ENCODE data around the gene SORCS2. TPM values are rescaled to one million over a fixed set of nuclear protein-coding genes. Genes with fewer than 3 reads are reported as not detected.

Gene SORCS2
- polyA plus RNA-seq, 1 of the 3 experiments (the other 2 are of a cell fraction) = 1.6 TPM

GRCh38 chr4:7195546-7196287 lies 3.4 kb downstream of the SORCS2 start:
- CTCF ChIA-PET = interaction anchor here (0.6 to 16.0 kb wide), 13 partner anchors 9 to 548 kb away, joined by 3 to 301 read pairs (median 6); no protein-coding TSS in a partner anchor
- H2AFZ ChIP-seq (ENCODE audit: low read depth) = no peak overlapping the region
- DNase-seq = no peak

GRCh38 chr4:7196288-7196651 lies 3.9 kb downstream of the SORCS2 start:
- Histone ChIP-seq H3K4me3 (ENCODE audit: low read depth in 2 of 2, low read length in 1 of 2) (no peak overlapping the region), H3K9me3 (no peaks in the 10 kb centered on the region), H3K79me2 (ENCODE audit: insufficient read depth) (no peaks in the 10 kb centered on the region), H3K27ac (ENCODE audit: low read depth in 2 of 2, low read length in 1 of 2) (no peak overlapping the region), H3K36me3 (replicated peaks in 1 of 2; ENCODE audit: control insufficient read depth in 1 of 2, insufficient read depth in 2 of 2, low read length in 1 of 2) (no peaks in the 10 kb centered on the region), H3K27me3 (ENCODE audit: insufficient read depth) (peaks cover 25% of the 10 kb centered on the region), H4K20me1 (ENCODE audit: insufficient read depth) (no peaks in the 10 kb centered on the region), H2AFZ (ENCODE audit: low read depth) (no peak overlapping the region), H3K9me2 (no peaks in the 10 kb centered on the region), H3F3A (replicated peaks; ENCODE audit: insufficient read depth) (peaks cover 10% of the 10 kb centered on the region), H3K4me2 (no peak overlapping the region), H3K9ac (no peak overlapping the region), H3K4me1 (ENCODE audit: control insufficient read depth in 1 of 2, insufficient read depth in 2 of 2, low read depth in 1 of 2, low read length in 1 of 2) (peaks cover 0 to 12% of the 10 kb centered on the region in 2 experiments; a peak in 1 of 4 replicates)
- WGBS (ENCODE audit: low lambda C conversion rate) = 78% methylated on average over 7 of the region's 7 CpGs
- TF ChIP-seq RAD21 (IDR thresholded peaks at IDR 0.05; ENCODE audit: low read length) (no peak), RFX5 (IDR thresholded peaks at IDR 0.05; ENCODE audit: low read length) (no peak), CHD2 (IDR thresholded peaks at IDR 0.05; ENCODE audit: low read length, partially characterized antibody) (no peak)
- ChIA-PET POLR2A (no interaction called here), CTCF (interaction anchor here (1.0 to 16.0 kb wide), 8 partner anchors 10 to 548 kb away, joined by 3 to 301 read pairs (median 24); no protein-coding TSS in a partner anchor)
- no peak for DNase-seq

More at GRCh38 chr4:7195546-7196287, 3.4 kb downstream of the SORCS2 start:
- Histone ChIP-seq H3K27me3 (ENCODE audit: insufficient read depth) (peaks cover 25% of the 10 kb centered on the region), H4K20me1 (ENCODE audit: insufficient read depth) (no peaks in the 10 kb centered on the region), H3K9me3 (no peaks in the 10 kb centered on the region), H3F3A (replicated peaks; ENCODE audit: insufficient read depth) (peaks cover 8% of the 10 kb centered on the region), H3K4me1 (ENCODE audit: control insufficient read depth in 1 of 2, insufficient read depth in 2 of 2, low read depth in 1 of 2, low read length in 1 of 2) (peaks cover 0 to 12% of the 10 kb centered on the region in 2 experiments; a peak in 1 of 4 replicates), H3K79me2 (ENCODE audit: insufficient read depth) (no peaks in the 10 kb centered on the region), H3K4me3 (ENCODE audit: low read depth in 2 of 2, low read length in 1 of 2) (no peak overlapping the region), H3K27ac (ENCODE audit: low read depth in 2 of 2, low read length in 1 of 2) (no peak overlapping the region), H3K4me2 (no peak overlapping the region), H3K9ac (no peak overlapping the region), H3K36me3 (replicated peaks in 1 of 2; ENCODE audit: control insufficient read depth in 1 of 2, insufficient read depth in 2 of 2, low read length in 1 of 2) (no peaks in the 10 kb centered on the region), H3K9me2 (no peaks in the 10 kb centered on the region)
- TF ChIP-seq POLR2AphosphoS5 (IDR thresholded peaks at IDR 0.05; ENCODE audit: low read depth, low read length) = no peak
- no peak for TF ChIP-seq FOXM1 (IDR thresholded peaks at IDR 0.05; ENCODE audit: low read depth)
- TF ChIP-seq CTCF (IDR thresholded peaks at IDR 0.05) = no peak
- WGBS (ENCODE audit: low lambda C conversion rate) = 84% methylated on average over 14 of the region's 14 CpGs
- POLR2A ChIA-PET = interaction anchor here (0.7 kb wide), 1 partner anchor 179 kb away, joined by 3 read pairs; no protein-coding TSS in a partner anchor

GRCh38 chr4:7196736-7197135 lies 4.4 kb downstream of the SORCS2 start:
- no peak overlapping the region for H2AFZ ChIP-seq (ENCODE audit: low read depth)
- H3K79me2 ChIP-seq (ENCODE audit: insufficient read depth) = no peaks in the 10 kb centered on the region
- no peak overlapping the region for H3K4me3 ChIP-seq (ENCODE audit: low read depth in 2 of 2, low read length in 1 of 2)
- no peaks in the 10 kb centered on the region for H3K9me3 ChIP-seq
- H3K4me1 ChIP-seq (ENCODE audit: control insufficient read depth in 1 of 2, insufficient read depth in 2 of 2, low read depth in 1 of 2, low read length in 1 of 2) = peaks cover 0 to 12% of the 10 kb centered on the region in 2 experiments; a peak in 1 of 4 replicates
- no peak overlapping the region for H3K4me2 ChIP-seq
- H3K36me3 ChIP-seq (replicated peaks in 1 of 2; ENCODE audit: control insufficient read depth in 1 of 2, insufficient read depth in 2 of 2, low read length in 1 of 2) = no peaks in the 10 kb centered on the region
- ChIA-PET POLR2A (no interaction called here), CTCF (interaction anchor here (1.0 to 16.0 kb wide), 6 partner anchors 10 to 547 kb away, joined by 3 to 301 read pairs (median 42); no protein-coding TSS in a partner anchor)
- peaks cover 25% of the 10 kb centered on the region for H3K27me3 ChIP-seq (ENCODE audit: insufficient read depth)
- H4K20me1 ChIP-seq (ENCODE audit: insufficient read depth) = no peaks in the 10 kb centered on the region
- no peak for DNase-seq
- 71% methylated on average over 5 of the region's 5 CpGs for WGBS (ENCODE audit: low lambda C conversion rate)
- H3K9me2 ChIP-seq = no peaks in the 10 kb centered on the region
- H3F3A ChIP-seq (replicated peaks; ENCODE audit: insufficient read depth) = peaks cover 12% of the 10 kb centered on the region
- H3K9ac ChIP-seq = no peak overlapping the region
- H3K27ac ChIP-seq (ENCODE audit: low read depth in 2 of 2, low read length in 1 of 2) = no peak overlapping the region
- TF ChIP-seq GATA2 (CRISPR knock-in tag; IDR thresholded peaks at IDR 0.05) (no peak), MAX (IDR thresholded peaks at IDR 0.05; ENCODE audit: low read depth) (no peak), USF1 (IDR thresholded peaks at IDR 0.05; ENCODE audit: borderline replicate concordance, low read depth) (no peak), EP300 (IDR thresholded peaks at IDR 0.05; ENCODE audit: borderline replicate concordance in 1 of 2, low read depth in 1 of 2, low read length in 1 of 2) (no peak), MEF2A (IDR thresholded peaks at IDR 0.05; ENCODE audit: borderline replicate concordance, low read depth) (no peak), MXI1 (IDR thresholded peaks at IDR 0.05; ENCODE audit: low read depth, low read length) (no peak), SIN3A (IDR thresholded peaks at IDR 0.05; ENCODE audit: borderline replicate concordance, low read depth, low read length) (no peak), USF2 (IDR thresholded peaks at IDR 0.05; ENCODE audit: borderline replicate concordance, low read depth, low read length) (no peak)

Measured in SK-N-SH (cell line).